ENCODE results near the gene ABLIM2.

ABLIM2 gene

GRCh38 chr4:8101213-8102075 is 57.2 kb downstream of the ABLIM2 start:
- DNase-seq, result no peak

- no peak for DNase-seq
These were observed 58.6 kb downstream of the ABLIM2 start for GRCh38 chr4:8099981-8100464.

GRCh38 chr4:8098506-8098905 is 60.1 kb downstream of the ABLIM2 start:
- no peak for DNase-seq

- no peak for DNase-seq
These were observed 60.8 kb downstream of the ABLIM2 start for GRCh38 chr4:8097721-8098345.

- no peak for DNase-seq
These were observed 61.5 kb downstream of the ABLIM2 start for GRCh38 chr4:8097141-8097541.

- no peak for DNase-seq
These were observed 61.9 kb downstream of the ABLIM2 start for GRCh38 chr4:8096690-8097061.

- DNase-seq, result no peak
These were observed 62.5 kb downstream of the ABLIM2 start for GRCh38 chr4:8095956-8096689.

GRCh38 chr4:8093587-8094274 is 64.9 kb downstream of the ABLIM2 start:
- DNase-seq, result no peak

- DNase-seq, result no peak
These were observed 66.3 kb downstream of the ABLIM2 start for GRCh38 chr4:8092282-8092681.

GRCh38 chr4:8090744-8091301 is 67.8 kb downstream of the ABLIM2 start:
- DNase-seq, result no peak

GRCh38 chr4:8090312-8090711 is 68.3 kb downstream of the ABLIM2 start:
- DNase-seq, result no peak

- DNase-seq, result no peak
These were observed 68.8 kb downstream of the ABLIM2 start for GRCh38 chr4:8089862-8090261.

- no peak for DNase-seq
These were observed 69.6 kb downstream of the ABLIM2 start for GRCh38 chr4:8088966-8089491.

- no peak for DNase-seq
These were observed 70.6 kb downstream of the ABLIM2 start for GRCh38 chr4:8087921-8088495.

GRCh38 chr4:8086783-8087445 is 71.7 kb downstream of the ABLIM2 start:
- no peak for DNase-seq

GRCh38 chr4:8085491-8086117 is 73.0 kb downstream of the ABLIM2 start:
- no peak for DNase-seq

- no peak for DNase-seq
These were observed 73.7 kb downstream of the ABLIM2 start for GRCh38 chr4:8084712-8085490.

GRCh38 chr4:8084031-8084660 is 74.5 kb downstream of the ABLIM2 start:
- DNase-seq, result no peak

GRCh38 chr4:8083086-8083825 is 75.4 kb downstream of the ABLIM2 start:
- no peak for DNase-seq
